ENCODE data around the gene ARHGAP15.

- TF ChIP-seq CTCF (IDR thresholded peaks at IDR 0.05) (no peak), POLR2AphosphoS5 (IDR thresholded peaks at IDR 0.05; ENCODE audit: insufficient read depth in 1 of 2, low read depth in 1 of 2) (no peak), POLR2A (IDR thresholded peaks at IDR 0.05) (no peak)
Measured at GRCh38 chr2:143088388-143088787, 40.8 kb upstream of the ARHGAP15 start.

Data from vagina (tissue), 2 donors.